H7 (cell line): ENCODE results near the gene PABPC4L. TPM values are rescaled to one million over a fixed set of nuclear protein-coding genes. Genes with fewer than 3 reads are reported as not detected.

Experiments used
- DNase-seq: peaks from one replicate; pipeline ENCODE4 v3.0.0; 2012
- H3K27me3 ChIP-seq: 2 replicates; pipeline ENCODE4 v1.6.0; 2011; ENCODE audit warnings: mild to moderate bottlenecking, low read length; ENCODE audit not compliant: control insufficient read depth, insufficient read depth
- H3K36me3 ChIP-seq: replicated peaks from 2 replicates; pipeline ENCODE4 v1.5.1; 2011; ENCODE audit warnings: low read length; ENCODE audit not compliant: control insufficient read depth, insufficient read depth
- H3K4me3 ChIP-seq: 2 replicates; pipeline ENCODE4 v1.5.1; 2011; ENCODE audit warnings: low read depth, mild to moderate bottlenecking, control low read depth, low read length, moderate library complexity; ENCODE audit not compliant: insufficient read depth
- total RNA-seq: library from RNA; depleted of rRNA; stranded (reverse); fragments of >200 nt; shearing (Covaris generic); gene quantifications from 2 replicates; pipeline ENCODE4 v1.2.3, GENCODE V29; 2014

The PABPC4L gene
- total RNA-seq, 1 experiment from 2014 or later = 4.7 TPM

- no peak overlapping the region for H3K4me3 ChIP-seq
- H3K27me3 ChIP-seq = no peaks in the 10 kb centered on the region
- DNase-seq = no peak
- H3K36me3 ChIP-seq = no peaks in the 10 kb centered on the region
These were observed 41.4 kb downstream of the PABPC4L start for GRCh38 chr4:134160211-134160610.

GRCh38 chr4:134154097-134154496, 47.5 kb downstream of the PABPC4L start:
- no peak for DNase-seq
- no peak overlapping the region for H3K4me3 ChIP-seq
- no peaks in the 10 kb centered on the region for H3K27me3 ChIP-seq
- no peaks in the 10 kb centered on the region for H3K36me3 ChIP-seq

- Histone ChIP-seq H3K4me3 (no peak overlapping the region), H3K36me3 (no peaks in the 10 kb centered on the region), H3K27me3 (peaks cover 6% of the 10 kb centered on the region; the same call in 1 of the 2 replicates)
- no peak for DNase-seq
These were observed 53.6 kb downstream of the PABPC4L start for GRCh38 chr4:134147941-134148340.
